Activated CD8-positive, alpha-beta T cell treated with anti-CD3 and anti-CD28 coated beads, Interleukin-2, amount 10 ng/mL, durations not matched to agents 7 days and 5 days (primary cell): Measurements from ENCODE around the gene DRGX. TPM values are rescaled to one million over a fixed set of nuclear protein-coding genes. Genes with fewer than 3 reads are reported as not detected.

Source experiments
- ATAC-seq: fragments of 150-1000 bp; cut with Tn5 transposase; one replicate; pipeline ENCODE4 v1.10.0; 2021; ENCODE audit warnings: moderate library complexity
- CTCF ChIA-PET: fragments of 350-600 bp; sonication (Branson Sonifier 250); formaldehyde crosslinking; loops from one replicate; lab custom pipeline; 2021; ENCODE audit warnings: antibody characterized with exemption; lab: Charles Lee
- POLR2A ChIA-PET: fragments of 350-600 bp; sonication (Branson Sonifier 250); formaldehyde crosslinking; loops from one replicate; lab custom pipeline; 2021; ENCODE audit warnings: antibody characterized with exemption; lab: Charles Lee
- DNase-seq: peaks from one replicate; pipeline ENCODE4 v3.0.0-alpha.2; 2020
- H3K27ac Mint-ChIP-seq: one replicate; pipeline ENCODE4 v1.8.0; 2021; ENCODE audit warnings: mild to moderate bottlenecking, mixed read lengths
- H3K27me3 Mint-ChIP-seq: one replicate; pipeline ENCODE4 v1.8.0; 2021; ENCODE audit warnings: low read depth, mixed read lengths
- H3K36me3 Mint-ChIP-seq: one replicate; pipeline ENCODE4 v1.8.0; 2021; ENCODE audit warnings: low read depth, mixed read lengths
- H3K4me1 Mint-ChIP-seq: one replicate; pipeline ENCODE4 v1.8.0; 2021; ENCODE audit warnings: low read depth, mixed read lengths
- H3K4me3 Mint-ChIP-seq: one replicate; pipeline ENCODE4 v1.8.0; 2021; ENCODE audit warnings: mild to moderate bottlenecking, mixed read lengths
- H3K9me3 Mint-ChIP-seq: one replicate; pipeline ENCODE4 v1.8.0; 2022; ENCODE audit warnings: mixed read lengths; ENCODE audit not compliant: insufficient read depth
- total RNA-seq, 2 experiments: library from RNA; stranded (reverse); gene quantifications; one replicate each; pipeline ENCODE4 v1.2.3, GENCODE V29; 2021

Gene DRGX
- not detected for total RNA-seq

DNA sequence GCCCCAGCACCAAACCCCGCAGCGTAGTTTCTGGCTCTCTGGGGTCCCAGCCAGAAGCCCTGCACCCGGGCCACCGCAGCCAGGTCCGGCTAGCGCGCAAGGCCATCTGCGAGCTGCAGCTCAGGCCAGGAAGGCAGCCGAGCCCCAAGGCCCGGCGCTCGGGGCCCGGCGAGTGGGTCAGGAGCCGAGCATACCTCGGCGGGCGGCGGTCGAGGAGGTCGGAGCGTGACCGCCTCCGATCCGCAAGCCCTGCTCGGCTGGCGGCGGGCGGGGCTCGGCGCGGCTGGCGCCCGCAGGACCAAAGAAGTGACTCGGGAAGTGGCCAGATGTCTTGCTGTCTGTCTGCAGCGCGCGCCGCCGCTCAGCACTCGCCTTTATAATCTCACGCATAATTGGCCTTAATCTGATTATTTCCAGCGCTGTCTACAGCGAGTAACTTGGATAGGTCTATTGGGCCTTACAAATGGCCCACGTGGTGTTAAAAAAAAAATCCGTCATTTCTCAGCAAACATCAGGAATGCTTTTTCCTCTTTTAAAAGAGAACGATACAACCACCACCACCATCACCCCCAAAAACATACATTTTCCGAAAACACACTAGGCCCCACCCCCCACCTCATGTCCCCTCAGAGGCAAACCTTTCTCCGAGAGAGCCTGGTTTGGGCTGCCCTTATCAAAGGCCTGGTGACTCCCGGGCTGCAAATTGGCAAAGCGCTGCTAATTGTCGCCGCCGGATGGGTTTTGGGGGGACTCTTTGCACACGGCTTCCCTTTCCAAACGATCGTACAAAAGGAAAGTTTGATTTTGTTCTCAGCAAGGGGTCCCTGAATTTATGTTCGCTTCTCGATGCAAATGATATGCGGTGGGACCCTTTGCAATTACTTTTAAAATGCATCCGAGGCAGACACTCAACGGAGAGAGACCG is at the start of gene DRGX:
Gene DRGX (minus strand): TSS at position 349 of the 925 bp plus-strand sequence. CDS start 649 bp downstream, outside the sequence.
- Mint-ChIP-seq H3K27me3 (peaks cover 76% of the 10 kb centered on the region), H3K4me1 (peaks cover 11% of the 10 kb centered on the region), H3K9me3 (no peaks in the 10 kb centered on the region), H3K36me3 (peaks cover 2% of the 10 kb centered on the region), H3K27ac (no peak within 1 kb of the TSS), H3K4me3 (no peak within 1 kb of the TSS)
- ATAC-seq (no peak), DNase-seq (no peak)
- POLR2A ChIA-PET = no interaction called here
- CTCF ChIA-PET = no interaction called here

DNA sequence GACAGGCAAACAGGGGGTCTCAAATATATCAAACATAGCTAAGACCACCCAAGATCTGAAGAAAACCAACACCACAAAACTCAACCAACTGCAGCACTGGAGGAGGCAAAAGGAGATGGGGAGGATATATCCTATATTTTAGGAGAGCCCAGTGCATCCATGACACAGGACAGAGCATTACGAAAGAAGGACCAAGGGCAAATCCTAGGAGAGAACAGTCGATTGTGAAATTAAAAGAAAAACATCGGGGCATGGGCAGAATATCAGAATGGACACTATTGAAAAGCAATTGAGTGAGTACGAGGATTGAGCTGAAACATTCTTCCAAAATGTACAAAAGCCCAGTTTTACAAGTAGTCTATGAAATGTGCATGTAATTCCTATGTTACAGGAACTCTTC is 48.5 kb upstream of the DRGX start:
- Mint-ChIP-seq H3K4me1 (peaks cover 38% of the 10 kb centered on the region), H3K27ac (no peak overlapping the region)
- CTCF ChIA-PET = no interaction called here

DNA sequence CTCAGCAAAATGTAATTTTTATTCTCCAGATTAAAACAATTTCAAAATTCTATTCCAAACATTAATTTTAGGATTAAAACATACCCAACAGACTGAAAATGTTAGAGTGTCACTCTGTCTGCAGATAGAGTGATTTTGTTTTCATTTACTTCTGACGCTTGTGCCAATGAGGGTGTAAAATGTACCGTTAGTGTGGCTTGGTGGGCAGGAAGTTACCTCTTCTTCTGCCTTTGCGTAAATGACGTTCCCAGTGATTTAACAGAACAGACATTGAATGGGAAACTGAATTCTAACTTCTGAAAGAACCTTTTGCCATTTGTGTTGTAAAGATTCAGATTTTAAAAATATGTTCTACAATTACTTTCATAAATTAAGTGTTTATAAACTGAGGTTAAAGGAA is 47.0 kb upstream of the DRGX start:
- Mint-ChIP-seq H3K36me3 (no peaks in the 10 kb centered on the region), H3K9me3 (no peaks in the 10 kb centered on the region), H3K4me1 (peaks cover 36% of the 10 kb centered on the region), H3K4me3 (no peak overlapping the region), H3K27ac (no peak overlapping the region), H3K27me3 (peaks cover 7% of the 10 kb centered on the region)
- DNase-seq = no peak
- ATAC-seq = no peak
- POLR2A ChIA-PET = no interaction called here
- CTCF ChIA-PET = interaction anchor here (2.2 kb wide), 1 partner anchor 35 kb away, joined by 7 read pairs; no protein-coding TSS in a partner anchor

More for the DNA sequence above, 48.5 kb upstream of the DRGX start:
- DNase-seq = no peak
- H3K4me3 Mint-ChIP-seq = no peak overlapping the region
- ATAC-seq = no peak
- peaks cover 8% of the 10 kb centered on the region for H3K9me3 Mint-ChIP-seq
- POLR2A ChIA-PET = no interaction called here
- H3K27me3 Mint-ChIP-seq = peaks cover 4% of the 10 kb centered on the region
- H3K36me3 Mint-ChIP-seq = no peaks in the 10 kb centered on the region

DNA sequence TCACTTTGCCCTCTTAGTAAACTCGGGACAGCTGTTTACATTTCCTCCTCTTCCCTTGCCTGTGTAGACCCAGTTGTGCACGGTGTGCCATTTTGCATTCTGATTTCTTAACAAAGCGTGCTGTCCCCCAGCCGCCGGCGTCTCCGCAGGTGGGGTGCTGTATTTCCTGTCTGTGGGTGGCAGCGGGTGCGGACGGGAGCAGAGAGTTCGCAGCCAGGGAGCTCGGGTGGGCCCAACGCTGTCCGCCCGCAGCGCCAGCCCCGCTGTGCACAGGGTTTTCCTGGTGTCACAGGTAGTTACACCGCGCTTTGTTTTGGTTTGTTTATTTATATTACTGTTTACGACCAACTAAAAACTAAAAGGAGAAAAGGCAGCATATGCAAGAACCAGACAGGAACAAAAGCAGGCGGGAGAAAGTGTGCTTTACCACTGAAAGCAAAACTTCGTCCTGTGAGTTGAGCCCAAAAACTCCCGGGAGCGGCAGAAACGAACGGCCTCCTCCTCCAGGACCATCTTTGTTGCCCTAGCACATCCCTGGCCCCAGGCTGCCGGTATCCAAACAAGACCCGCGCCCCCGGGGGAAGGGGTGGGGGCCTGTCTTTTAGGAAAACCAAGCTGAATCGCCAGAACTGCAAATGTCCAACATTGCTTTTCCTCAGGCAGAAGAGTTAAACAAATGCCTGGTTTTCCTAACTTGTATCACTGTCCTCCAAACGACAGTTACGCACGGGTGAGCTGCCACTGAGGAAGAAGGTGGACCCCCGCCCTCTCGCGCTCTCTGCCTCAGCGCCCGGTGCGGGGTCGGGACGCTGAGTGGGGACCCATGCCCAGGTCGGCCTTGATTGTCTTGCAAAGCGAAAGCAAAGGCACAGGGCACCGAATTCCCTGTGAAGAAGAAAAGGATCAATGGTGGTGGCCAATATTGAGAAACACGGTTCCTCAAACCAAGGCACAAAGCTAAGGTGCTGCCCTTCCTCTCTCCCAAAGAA is 45.9 kb upstream of the DRGX start:
- DNase-seq (peak; percentile 43), ATAC-seq (peak; percentile 84)
- no peaks in the 10 kb centered on the region for H3K9me3 Mint-ChIP-seq
- peak overlapping the region; percentile 8 for H3K27ac Mint-ChIP-seq
- peak overlapping the region; percentile 59 for H3K4me3 Mint-ChIP-seq
- ChIA-PET POLR2A (no interaction called here), CTCF (interaction anchor here (2.2 kb wide), 1 partner anchor 34 kb away, joined by 7 read pairs; no protein-coding TSS in a partner anchor)
- H3K27me3 Mint-ChIP-seq = peaks cover 7% of the 10 kb centered on the region
- H3K4me1 Mint-ChIP-seq = peaks cover 36% of the 10 kb centered on the region
- H3K36me3 Mint-ChIP-seq = no peaks in the 10 kb centered on the region

DNA sequence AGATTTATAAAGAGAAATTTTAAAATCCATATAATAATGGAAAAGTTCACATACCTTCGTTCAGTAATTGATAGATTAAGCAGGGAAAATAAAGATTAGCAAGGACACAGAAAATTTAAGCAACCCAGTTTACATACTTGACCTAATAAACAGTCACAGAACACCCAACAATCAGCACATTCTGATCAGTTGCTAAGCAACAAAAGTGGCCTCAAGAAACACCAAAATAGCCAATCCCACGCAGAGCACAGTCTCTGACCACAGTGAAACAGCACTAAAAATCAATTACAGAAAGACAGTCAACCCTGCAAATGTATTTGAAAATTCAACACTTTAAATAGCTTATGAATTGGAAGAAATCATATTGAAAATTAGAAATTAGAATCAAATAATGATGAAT is 39.3 kb upstream of the DRGX start:
- Mint-ChIP-seq H3K4me3 (no peak overlapping the region), H3K9me3 (no peaks in the 10 kb centered on the region), H3K27ac (no peak overlapping the region), H3K36me3 (no peaks in the 10 kb centered on the region), H3K4me1 (no peaks in the 10 kb centered on the region), H3K27me3 (peaks cover 17% of the 10 kb centered on the region)
- CTCF ChIA-PET = interaction anchor here (2.7 kb wide), 1 partner anchor 27 kb away, joined by 9 read pairs; no protein-coding TSS in a partner anchor
- ATAC-seq (no peak), DNase-seq (no peak)
- POLR2A ChIA-PET = no interaction called here

DNA sequence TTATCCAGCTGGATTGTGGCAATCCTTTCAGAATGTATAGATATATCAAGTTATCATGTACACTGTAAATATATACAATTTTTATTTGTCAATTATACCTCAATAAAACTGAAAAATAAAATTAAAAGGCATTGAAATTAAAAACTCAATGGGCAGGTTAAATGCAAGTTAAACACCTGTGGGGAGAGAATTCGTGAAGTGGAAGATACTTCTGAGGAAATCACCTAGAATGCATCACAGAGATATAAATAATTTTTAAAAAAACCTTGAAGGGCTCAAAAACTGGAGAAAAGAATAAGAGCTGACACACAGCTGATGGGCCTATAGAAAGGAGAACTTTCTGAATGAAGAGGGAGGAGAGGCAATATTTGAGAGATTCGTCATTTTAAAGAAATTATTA is 37.2 kb upstream of the DRGX start:
- Mint-ChIP-seq H3K27me3 (peaks cover 13% of the 10 kb centered on the region), H3K9me3 (no peaks in the 10 kb centered on the region), H3K36me3 (no peaks in the 10 kb centered on the region), H3K4me3 (no peak overlapping the region), H3K4me1 (no peaks in the 10 kb centered on the region), H3K27ac (no peak overlapping the region)
- ATAC-seq (no peak), DNase-seq (no peak)
- ChIA-PET POLR2A (no interaction called here), CTCF (interaction anchor here (1.0 kb wide), 1 partner anchor 26 kb away, joined by 3 read pairs; no protein-coding TSS in a partner anchor)

DNA sequence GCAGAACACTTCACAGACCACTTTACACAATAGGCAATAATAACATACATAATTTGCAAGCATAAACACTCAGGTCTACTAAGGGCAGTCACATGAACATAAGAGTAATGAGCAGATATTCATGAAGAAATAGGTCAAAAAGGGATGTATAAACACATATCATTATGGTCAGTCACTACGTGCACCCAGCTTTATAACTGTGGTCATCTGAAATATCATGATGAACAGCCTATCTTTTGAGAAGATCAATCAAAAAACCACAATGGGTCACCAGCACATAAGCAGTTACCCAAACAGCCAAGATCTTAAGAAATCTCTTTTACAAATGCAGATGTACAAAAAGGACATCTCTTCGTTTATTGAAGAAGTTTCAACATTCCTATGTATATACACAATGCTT is 35.5 kb upstream of the DRGX start:
- POLR2A ChIA-PET = no interaction called here

DNA sequence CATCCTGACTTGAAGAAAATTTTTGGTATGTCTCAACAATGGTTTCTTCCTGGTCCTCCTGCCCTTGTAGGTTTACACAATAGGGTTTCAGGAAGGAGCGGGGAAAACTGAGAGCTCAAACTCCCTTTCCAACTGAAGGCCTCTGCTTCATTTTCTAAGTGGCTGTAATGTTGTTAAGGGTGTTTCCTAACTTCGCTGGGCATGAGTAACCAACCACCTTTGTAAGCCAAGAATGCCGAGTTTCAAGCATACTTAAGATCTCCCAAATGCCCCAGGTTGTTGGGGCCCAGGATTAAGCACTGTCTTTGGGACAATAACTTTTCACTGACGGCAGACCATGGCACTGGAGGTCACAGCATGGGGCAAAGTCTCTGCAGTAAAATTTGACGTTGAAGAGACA is 33.6 kb upstream of the DRGX start:
- CTCF ChIA-PET = no interaction called here
- Mint-ChIP-seq H3K4me1 (no peaks in the 10 kb centered on the region), H3K9me3 (no peaks in the 10 kb centered on the region), H3K27me3 (peaks cover 13% of the 10 kb centered on the region), H3K4me3 (no peak overlapping the region), H3K36me3 (no peaks in the 10 kb centered on the region), H3K27ac (no peak overlapping the region)
- POLR2A ChIA-PET = interaction anchor here (1.0 kb wide), 1 partner anchor 15 kb away, joined by 3 read pairs; no protein-coding TSS in a partner anchor
- ATAC-seq = no peak
- DNase-seq = no peak

More for the DNA sequence above, 35.5 kb upstream of the DRGX start:
- Mint-ChIP-seq H3K9me3 (no peaks in the 10 kb centered on the region), H3K4me3 (no peak overlapping the region), H3K36me3 (no peaks in the 10 kb centered on the region), H3K27me3 (peaks cover 13% of the 10 kb centered on the region), H3K4me1 (no peaks in the 10 kb centered on the region), H3K27ac (no peak overlapping the region)
- ATAC-seq (no peak), DNase-seq (no peak)
- CTCF ChIA-PET = no interaction called here

DNA sequence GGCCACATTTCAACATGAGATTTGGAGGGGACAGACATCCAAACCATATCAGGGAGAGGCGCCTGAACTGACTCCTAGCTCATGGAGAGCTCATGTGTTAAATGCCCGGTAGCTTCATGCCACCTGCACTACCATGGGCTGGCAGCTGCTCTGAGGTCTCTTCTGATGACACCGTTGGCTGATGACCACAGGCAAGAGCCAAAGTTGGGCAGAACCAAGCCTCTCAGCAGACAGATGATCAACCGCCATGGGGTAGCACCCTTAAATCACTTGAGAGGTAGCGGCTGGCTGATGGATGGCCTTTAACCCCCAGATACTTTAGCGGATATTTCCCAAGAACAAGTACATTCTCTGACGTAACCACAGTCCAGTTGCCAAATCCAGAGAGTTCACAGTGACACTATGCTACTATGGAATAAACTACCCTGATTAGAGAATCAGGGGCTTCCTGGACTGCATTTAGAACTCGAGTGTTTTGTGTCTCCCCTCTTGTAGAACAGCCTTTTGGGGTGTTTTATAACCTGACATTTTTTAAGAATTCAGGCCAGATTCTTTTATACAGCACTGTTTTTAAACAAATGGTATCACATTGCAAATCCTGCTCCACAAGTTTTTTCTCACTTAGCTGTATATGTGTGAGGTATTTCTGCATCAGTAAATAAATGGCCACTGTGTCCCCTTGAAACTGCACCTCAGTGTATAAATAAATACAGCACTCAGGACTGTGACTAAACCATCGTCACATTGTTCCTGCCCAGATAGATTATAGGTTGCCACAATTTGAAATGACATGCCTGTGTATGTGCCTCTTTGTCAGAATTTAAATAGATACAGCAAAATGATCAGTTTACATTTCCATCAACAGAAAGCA is 30.8 kb upstream of the DRGX start:
- no peak overlapping the region for H3K27ac Mint-ChIP-seq
- H3K27me3 Mint-ChIP-seq = peaks cover 10% of the 10 kb centered on the region
- no peaks in the 10 kb centered on the region for H3K9me3 Mint-ChIP-seq
- CTCF ChIA-PET = no interaction called here
- no peak overlapping the region for H3K4me3 Mint-ChIP-seq
- ATAC-seq = no peak
- H3K36me3 Mint-ChIP-seq = no peaks in the 10 kb centered on the region
- H3K4me1 Mint-ChIP-seq = no peaks in the 10 kb centered on the region
- POLR2A ChIA-PET = no interaction called here
- DNase-seq = no peak

DNA sequence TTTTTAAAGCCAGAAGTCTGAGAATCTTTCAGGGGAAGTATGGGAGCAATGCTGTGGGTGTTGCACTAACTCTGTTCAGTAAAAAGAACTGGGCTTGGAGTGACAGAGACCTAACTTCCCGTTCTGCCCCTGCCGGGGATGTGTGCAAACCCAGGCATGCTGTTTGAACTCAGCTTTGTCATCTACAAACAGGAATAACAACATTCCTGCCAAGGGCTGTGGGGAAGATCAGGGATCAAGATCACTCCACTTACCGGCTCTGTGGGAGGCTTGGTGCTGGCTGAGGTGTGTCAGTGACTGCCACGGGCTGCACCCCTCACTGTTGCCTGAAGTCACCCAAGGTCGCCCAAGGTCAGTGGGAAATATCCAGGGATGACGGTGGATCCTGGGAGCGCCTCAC is 23.1 kb upstream of the DRGX start:
- Mint-ChIP-seq H3K27ac (no peak overlapping the region), H3K36me3 (no peaks in the 10 kb centered on the region), H3K4me3 (no peak overlapping the region), H3K27me3 (peaks cover 15% of the 10 kb centered on the region), H3K4me1 (no peaks in the 10 kb centered on the region), H3K9me3 (no peaks in the 10 kb centered on the region)
- no peak for ATAC-seq
- POLR2A ChIA-PET = no interaction called here
- CTCF ChIA-PET = interaction anchor here (1.6 kb wide), 1 partner anchor 11 kb away, joined by 5 read pairs; no protein-coding TSS in a partner anchor
- no peak for DNase-seq

DNA sequence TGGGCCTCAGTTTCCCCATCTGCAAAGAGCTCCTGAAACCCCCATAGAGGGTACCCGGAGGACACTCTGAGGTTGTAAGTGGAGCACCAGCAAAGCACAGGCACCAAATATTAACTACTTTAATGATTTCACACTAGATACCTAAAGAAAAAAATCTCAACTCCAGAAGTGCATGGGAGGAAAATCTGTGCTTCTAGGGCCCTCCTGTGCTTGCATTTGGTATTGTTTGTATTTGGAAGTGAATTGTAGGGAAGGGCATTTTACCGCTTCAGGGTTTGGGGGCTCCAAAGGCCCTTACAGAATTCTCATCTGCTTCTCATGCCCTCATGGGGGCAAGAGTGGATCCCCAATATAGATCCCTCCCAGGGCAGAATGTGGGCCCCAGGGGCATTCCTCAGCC is 22.4 kb upstream of the DRGX start:
- Mint-ChIP-seq H3K27me3 (peaks cover 18% of the 10 kb centered on the region), H3K36me3 (no peaks in the 10 kb centered on the region), H3K4me1 (no peaks in the 10 kb centered on the region), H3K9me3 (no peaks in the 10 kb centered on the region), H3K27ac (no peak overlapping the region), H3K4me3 (no peak overlapping the region)
- ChIA-PET CTCF (interaction anchor here (1.6 kb wide), 1 partner anchor 11 kb away, joined by 5 read pairs; no protein-coding TSS in a partner anchor), POLR2A (no interaction called here)
- DNase-seq (no peak), ATAC-seq (no peak)
